HCT116 (cell line): Measurements from ENCODE around the gene EFCAB8. TPM values are rescaled to one million over a fixed set of nuclear protein-coding genes. Genes with fewer than 3 reads are reported as not detected.

Experiments used
- ATAC-seq: fragments of 200-7000 bp; cut with Tn5 transposase; 2 replicates; pipeline ENCODE4 v1.9.1; 2020; ENCODE audit warnings: mild to moderate bottlenecking, moderate library complexity
- BruUV-seq: library from RNA; stranded (reverse); fragments of 400-500 nt; replicated peaks from 2 replicates; lab custom pipeline; 2021; lab: Mats Ljungman, UMichigan
- CTCF ChIA-PET: fragments of 300-600 bp; sonication (Branson Sonifier 250); formaldehyde crosslinking; loops from one replicate; lab custom pipeline; 2021; ENCODE audit warnings: antibody characterized with exemption; lab: Charles Lee
- POLR2A ChIA-PET: fragments of 300-600, 350-600 bp; sonication (Branson Sonifier 250); formaldehyde crosslinking; loops from one replicate; lab custom pipeline; 2021; ENCODE audit warnings: antibody characterized with exemption; lab: Charles Lee
- RAD21 ChIA-PET, 2 experiments: fragments of 300-600 bp; sonication (Branson Sonifier 250); formaldehyde crosslinking; loops; one replicate each; lab custom pipeline; 2023; ENCODE audit warnings: low total read pairs in 2 of 2; ENCODE audit not compliant: uncharacterized antibody in 2 of 2, unreplicated experiment in 2 of 2, low non-redundant PET in 1 of 2; lab: Charles Lee
- DNase-seq: peaks from one replicate; pipeline ENCODE4 v3.0.0-alpha.2; 2010; ENCODE audit warnings: low read depth, low spot score
- H2AFZ ChIP-seq: fragments of 200-600 bp; shearing (Covaris generic), sonication (generic); 2 replicates; pipeline ENCODE4 v1.6.1; 2017; ENCODE audit warnings: low read depth, mixed run types, mixed read lengths, antibody characterized with exemption, low read length; ENCODE audit not compliant: poor library complexity, severe bottlenecking
- H3K27ac ChIP-seq: 2 replicates; pipeline ENCODE4 v1.5.1; 2012; ENCODE audit warnings: low read depth, low read length
- H3K27me3 ChIP-seq: fragments of 200-600 bp; sonication (generic); 2 replicates; pipeline ENCODE4 v1.6.1; 2016; ENCODE audit warnings: mixed run types, low read length, mixed read lengths; ENCODE audit not compliant: insufficient read depth
- H3K36me3 ChIP-seq, 2 experiments: fragments of 200-500 bp in 1 of 2; fragments of 200-600 bp in 1 of 2; sonication (Bioruptor generic) in 1 of 2; sonication (generic) in 1 of 2; 2 replicates each; pipeline versions ENCODE4 v1.5.1 to v1.6.1; 2014 to 2016; ENCODE audit warnings: low read length in 2 of 2, inconsistent platforms in 1 of 2, mixed read lengths in 1 of 2, mixed run types in 1 of 2; ENCODE audit not compliant: insufficient read depth in 2 of 2, control insufficient read depth in 1 of 2
- H3K4me1 ChIP-seq, 2 experiments: fragments of 200-600 bp in 1 of 2; sonication (generic) in 1 of 2; 2 replicates each; pipeline versions ENCODE4 v1.5.1 to v1.6.1; 2012 to 2017; ENCODE audit warnings: low read length in 2 of 2, inconsistent platforms in 1 of 2, mild to moderate bottlenecking in 1 of 2, mixed read lengths in 1 of 2, mixed run types in 1 of 2, moderate library complexity in 1 of 2; ENCODE audit not compliant: insufficient read depth in 2 of 2, control insufficient read depth in 1 of 2
- H3K4me2 ChIP-seq: fragments of 200-600 bp; sonication (generic); 2 replicates; pipeline ENCODE4 v1.6.1; 2017; ENCODE audit warnings: mixed run types, low read length, mixed read lengths
- H3K4me3 ChIP-seq, 2 experiments: fragments of 200-600 bp in 1 of 2; sonication (generic) in 1 of 2; replicated peaks in 1 of 2; 2 replicates each; pipeline ENCODE4 v1.5.1; 2011 to 2016; ENCODE audit warnings: low read length in 2 of 2, control low read depth in 1 of 2, low read depth in 1 of 2, mild to moderate bottlenecking in 1 of 2, mixed read lengths in 1 of 2, mixed run types in 1 of 2
- H3K79me2 ChIP-seq: fragments of 200-600 bp; sonication (generic); 2 replicates; pipeline ENCODE4 v1.6.1; 2017; ENCODE audit warnings: mild to moderate bottlenecking, mixed run types, low read length, moderate library complexity, mixed read lengths; ENCODE audit not compliant: insufficient read depth
- H3K9ac ChIP-seq: fragments of 200-600 bp; sonication (generic); 2 replicates; pipeline ENCODE4 v1.6.1; 2016; ENCODE audit warnings: low read length, mixed read lengths
- H3K9me2 ChIP-seq: fragments of 200-600 bp; sonication (generic), shearing (Covaris generic); 2 replicates; pipeline ENCODE4 v1.6.1; 2017; ENCODE audit warnings: mixed run types, mild to moderate bottlenecking, moderate library complexity; ENCODE audit not compliant: insufficient read depth
- H3K9me3 ChIP-seq, 2 experiments: fragments of 200-500 bp in 1 of 2; fragments of 200-600 bp in 1 of 2; sonication (Bioruptor generic) in 1 of 2; sonication (generic) in 1 of 2; 2 replicates each; pipeline ENCODE4 v1.6.1; 2014 to 2017; ENCODE audit warnings: low read length in 2 of 2, mixed read lengths in 2 of 2, inconsistent platforms in 1 of 2, low read depth in 1 of 2, mild to moderate bottlenecking in 1 of 2, mixed run types in 1 of 2, moderate library complexity in 1 of 2; ENCODE audit not compliant: control insufficient read depth in 1 of 2, insufficient read depth in 1 of 2
- H4K20me1 ChIP-seq: fragments of 200-600 bp; sonication (generic), shearing (Covaris generic); 2 replicates; pipeline ENCODE4 v1.6.1; 2017; ENCODE audit warnings: mixed run types, mild to moderate bottlenecking, moderate library complexity; ENCODE audit not compliant: insufficient read depth
- ATF3 ChIP-seq: IDR thresholded peaks from 2 replicates; pipeline ENCODE4 v1.6.1; 2012
- CEBPB ChIP-seq: IDR thresholded peaks from 2 replicates; pipeline ENCODE4 v1.6.1; 2012; ENCODE audit warnings: low read depth
- EGR1 ChIP-seq: IDR thresholded peaks from 2 replicates; pipeline ENCODE4 v1.6.1; 2012; ENCODE audit warnings: low read depth
- ELF1 ChIP-seq: IDR thresholded peaks from 2 replicates; pipeline ENCODE4 v1.6.1; 2012; ENCODE audit warnings: low read depth, borderline replicate concordance
- EZH2 ChIP-seq: fragments of 200-600 bp; sonication (generic); IDR thresholded peaks from 2 replicates; pipeline ENCODE4 v1.6.1; 2017; ENCODE audit warnings: antibody characterized with exemption, mixed run types
- EZH2phosphoT487 ChIP-seq: fragments of 200-600 bp; IDR thresholded peaks from 2 replicates; pipeline ENCODE4 v1.6.1; 2018; ENCODE audit warnings: antibody characterized with exemption, borderline replicate concordance
- FOSL1 ChIP-seq: IDR thresholded peaks from 2 replicates; pipeline ENCODE4 v1.6.1; 2012; ENCODE audit warnings: low read depth
- JUND ChIP-seq: IDR thresholded peaks from 2 replicates; pipeline ENCODE4 v1.6.1; 2012
- MAX ChIP-seq: IDR thresholded peaks from 2 replicates; pipeline ENCODE4 v1.6.1; 2012
- POLR2AphosphoS5 ChIP-seq: IDR thresholded peaks from 2 replicates; pipeline ENCODE4 v1.6.1; 2011; ENCODE audit warnings: mild to moderate bottlenecking, low read depth, low read length, moderate library complexity
- RAD21 ChIP-seq: IDR thresholded peaks from 2 replicates; pipeline ENCODE4 v1.6.1; 2012; ENCODE audit warnings: low read depth, mild to moderate bottlenecking
- SIN3A ChIP-seq: IDR thresholded peaks from 2 replicates; pipeline ENCODE4 v1.6.1; 2012; ENCODE audit warnings: low read depth
- SP1 ChIP-seq: IDR thresholded peaks from 2 replicates; pipeline ENCODE4 v1.6.1; 2012; ENCODE audit warnings: low read depth
- SRF ChIP-seq: IDR thresholded peaks from 2 replicates; pipeline ENCODE4 v1.6.1; 2012; ENCODE audit warnings: low read depth
- TCF7L2 ChIP-seq: IDR thresholded peaks from 2 replicates; pipeline ENCODE4 v1.7.0; 2011; ENCODE audit warnings: borderline replicate concordance, inconsistent platforms; ENCODE audit not compliant: insufficient read depth, insufficient read length; ENCODE audit errors: extremely low read depth
- YY1 ChIP-seq: IDR thresholded peaks from 2 replicates; pipeline ENCODE4 v1.6.1; 2011; ENCODE audit warnings: low read length, low read depth, moderate library complexity, mild to moderate bottlenecking; ENCODE audit not compliant: insufficient replicate concordance; ENCODE audit errors: extremely low read depth
- ZBTB33 ChIP-seq: IDR thresholded peaks from 2 replicates; pipeline ENCODE4 v1.6.1; 2011; ENCODE audit warnings: mild to moderate bottlenecking, low read length, moderate library complexity; ENCODE audit not compliant: insufficient replicate concordance; ENCODE audit errors: extremely low read depth
- ZFX ChIP-seq: fragments of 450-650 bp; IDR thresholded peaks from 2 replicates; pipeline ENCODE4 v1.6.1; 2017
- intact Hi-C: fragments of 100-400 bp; cut with micrococcal nuclease; formaldehyde crosslinking; loops from 2 replicates; pipeline ENCODE4 v1.10.0; 2022
- total RNA-seq: library from RNA; stranded (reverse); gene quantifications from one replicate; pipeline ENCODE4 v1.2.1, GENCODE V29; 2021; ENCODE audit not compliant: unreplicated experiment

Gene EFCAB8
- total RNA-seq, 1 experiment from 2014 or later, result 0.42 TPM

GRCh38 chr20:32907886-32908285 lies 49.2 kb downstream of the EFCAB8 start:
- Histone ChIP-seq H3K36me3 (no peaks in the 10 kb centered on the region), H3K9me3 (no peaks in the 10 kb centered on the region), H2AFZ (no peak overlapping the region), H3K4me1 (no peaks in the 10 kb centered on the region), H3K9me2 (no peaks in the 10 kb centered on the region), H4K20me1 (no peaks in the 10 kb centered on the region), H3K79me2 (no peaks in the 10 kb centered on the region), H3K27me3 (no peaks in the 10 kb centered on the region), H3K27ac (no peak overlapping the region), H3K9ac (no peak overlapping the region), H3K4me3 (no peak overlapping the region), H3K4me2 (no peak overlapping the region)
- no TSS peak for BruUV-seq
- DNase-seq (no peak), ATAC-seq (no peak)
- ChIA-PET RAD21 (no interaction called here), POLR2A (no interaction called here), CTCF (no interaction called here)
- intact Hi-C loops, result no loop called here
- TF ChIP-seq MAX (no peak), SP1 (no peak), ZFX (no peak), YY1 (no peak), ZBTB33 (no peak), SIN3A (no peak), RAD21 (no peak), ATF3 (no peak), TCF7L2 (no peak), POLR2AphosphoS5 (no peak), FOSL1 (no peak), ELF1 (no peak), CEBPB (no peak), EZH2phosphoT487 (no peak), EZH2 (no peak), SRF (no peak), JUND (no peak), EGR1 (no peak)
